HCT116 (cell line): Measurements from ENCODE around the gene PCDH1. TPM values are rescaled to one million over a fixed set of nuclear protein-coding genes. Genes with fewer than 3 reads are reported as not detected.

ENCODE experiments used
- ATAC-seq: fragments of 200-7000 bp; cut with Tn5 transposase; 2 replicates; pipeline ENCODE4 v1.9.1; 2020; ENCODE audit warnings: mild to moderate bottlenecking, moderate library complexity
- BruUV-seq: library from RNA; stranded (reverse); fragments of 400-500 nt; replicated peaks from 2 replicates; lab custom pipeline; 2021; lab: Mats Ljungman, UMichigan
- CTCF ChIA-PET: fragments of 300-600 bp; sonication (Branson Sonifier 250); formaldehyde crosslinking; loops from one replicate; lab custom pipeline; 2021; ENCODE audit warnings: antibody characterized with exemption; lab: Charles Lee
- POLR2A ChIA-PET: fragments of 300-600, 350-600 bp; sonication (Branson Sonifier 250); formaldehyde crosslinking; loops from one replicate; lab custom pipeline; 2021; ENCODE audit warnings: antibody characterized with exemption; lab: Charles Lee
- RAD21 ChIA-PET, 2 experiments: fragments of 300-600 bp; sonication (Branson Sonifier 250); formaldehyde crosslinking; loops; one replicate each; lab custom pipeline; 2023; ENCODE audit warnings: low total read pairs in 2 of 2; ENCODE audit not compliant: uncharacterized antibody in 2 of 2, unreplicated experiment in 2 of 2, low non-redundant PET in 1 of 2; lab: Charles Lee
- DNase-seq: peaks from one replicate; pipeline ENCODE4 v3.0.0-alpha.2; 2010; ENCODE audit warnings: low read depth, low spot score
- H2AFZ ChIP-seq: fragments of 200-600 bp; shearing (Covaris generic), sonication (generic); 2 replicates; pipeline ENCODE4 v1.6.1; 2017; ENCODE audit warnings: low read depth, mixed run types, mixed read lengths, antibody characterized with exemption, low read length; ENCODE audit not compliant: poor library complexity, severe bottlenecking
- H3K27ac ChIP-seq: 2 replicates; pipeline ENCODE4 v1.5.1; 2012; ENCODE audit warnings: low read depth, low read length
- H3K27me3 ChIP-seq: fragments of 200-600 bp; sonication (generic); 2 replicates; pipeline ENCODE4 v1.6.1; 2016; ENCODE audit warnings: mixed run types, low read length, mixed read lengths; ENCODE audit not compliant: insufficient read depth
- H3K36me3 ChIP-seq, 2 experiments: fragments of 200-500 bp in 1 of 2; fragments of 200-600 bp in 1 of 2; sonication (Bioruptor generic) in 1 of 2; sonication (generic) in 1 of 2; 2 replicates each; pipeline versions ENCODE4 v1.5.1 to v1.6.1; 2014 to 2016; ENCODE audit warnings: low read length in 2 of 2, inconsistent platforms in 1 of 2, mixed read lengths in 1 of 2, mixed run types in 1 of 2; ENCODE audit not compliant: insufficient read depth in 2 of 2, control insufficient read depth in 1 of 2
- H3K4me1 ChIP-seq, 2 experiments: fragments of 200-600 bp in 1 of 2; sonication (generic) in 1 of 2; 2 replicates each; pipeline versions ENCODE4 v1.5.1 to v1.6.1; 2012 to 2017; ENCODE audit warnings: low read length in 2 of 2, inconsistent platforms in 1 of 2, mild to moderate bottlenecking in 1 of 2, mixed read lengths in 1 of 2, mixed run types in 1 of 2, moderate library complexity in 1 of 2; ENCODE audit not compliant: insufficient read depth in 2 of 2, control insufficient read depth in 1 of 2
- H3K4me2 ChIP-seq: fragments of 200-600 bp; sonication (generic); 2 replicates; pipeline ENCODE4 v1.6.1; 2017; ENCODE audit warnings: mixed run types, low read length, mixed read lengths
- H3K4me3 ChIP-seq, 2 experiments: fragments of 200-600 bp in 1 of 2; sonication (generic) in 1 of 2; replicated peaks in 1 of 2; 2 replicates each; pipeline ENCODE4 v1.5.1; 2011 to 2016; ENCODE audit warnings: low read length in 2 of 2, control low read depth in 1 of 2, low read depth in 1 of 2, mild to moderate bottlenecking in 1 of 2, mixed read lengths in 1 of 2, mixed run types in 1 of 2
- H3K79me2 ChIP-seq: fragments of 200-600 bp; sonication (generic); 2 replicates; pipeline ENCODE4 v1.6.1; 2017; ENCODE audit warnings: mild to moderate bottlenecking, mixed run types, low read length, moderate library complexity, mixed read lengths; ENCODE audit not compliant: insufficient read depth
- H3K9ac ChIP-seq: fragments of 200-600 bp; sonication (generic); 2 replicates; pipeline ENCODE4 v1.6.1; 2016; ENCODE audit warnings: low read length, mixed read lengths
- H3K9me2 ChIP-seq: fragments of 200-600 bp; sonication (generic), shearing (Covaris generic); 2 replicates; pipeline ENCODE4 v1.6.1; 2017; ENCODE audit warnings: mixed run types, mild to moderate bottlenecking, moderate library complexity; ENCODE audit not compliant: insufficient read depth
- H3K9me3 ChIP-seq, 2 experiments: fragments of 200-500 bp in 1 of 2; fragments of 200-600 bp in 1 of 2; sonication (Bioruptor generic) in 1 of 2; sonication (generic) in 1 of 2; 2 replicates each; pipeline ENCODE4 v1.6.1; 2014 to 2017; ENCODE audit warnings: low read length in 2 of 2, mixed read lengths in 2 of 2, inconsistent platforms in 1 of 2, low read depth in 1 of 2, mild to moderate bottlenecking in 1 of 2, mixed run types in 1 of 2, moderate library complexity in 1 of 2; ENCODE audit not compliant: control insufficient read depth in 1 of 2, insufficient read depth in 1 of 2
- H4K20me1 ChIP-seq: fragments of 200-600 bp; sonication (generic), shearing (Covaris generic); 2 replicates; pipeline ENCODE4 v1.6.1; 2017; ENCODE audit warnings: mixed run types, mild to moderate bottlenecking, moderate library complexity; ENCODE audit not compliant: insufficient read depth
- CBX3 ChIP-seq: IDR thresholded peaks from 2 replicates; pipeline ENCODE4 v1.6.1; 2012; ENCODE audit warnings: low read depth
- EGR1 ChIP-seq: IDR thresholded peaks from 2 replicates; pipeline ENCODE4 v1.6.1; 2012; ENCODE audit warnings: low read depth
- EZH2 ChIP-seq: fragments of 200-600 bp; sonication (generic); IDR thresholded peaks from 2 replicates; pipeline ENCODE4 v1.6.1; 2017; ENCODE audit warnings: antibody characterized with exemption, mixed run types
- JUND ChIP-seq: IDR thresholded peaks from 2 replicates; pipeline ENCODE4 v1.6.1; 2012
- MAX ChIP-seq: IDR thresholded peaks from 2 replicates; pipeline ENCODE4 v1.6.1; 2012
- POLR2A ChIP-seq: IDR thresholded peaks from 2 replicates; pipeline ENCODE4 v1.7.0; 2011; ENCODE audit warnings: borderline replicate concordance; ENCODE audit not compliant: insufficient read depth, insufficient read length; ENCODE audit errors: extremely low read depth
- POLR2AphosphoS5 ChIP-seq: IDR thresholded peaks from 2 replicates; pipeline ENCODE4 v1.6.1; 2011; ENCODE audit warnings: mild to moderate bottlenecking, low read depth, low read length, moderate library complexity
- SIN3A ChIP-seq: IDR thresholded peaks from 2 replicates; pipeline ENCODE4 v1.6.1; 2012; ENCODE audit warnings: low read depth
- SP1 ChIP-seq: IDR thresholded peaks from 2 replicates; pipeline ENCODE4 v1.6.1; 2012; ENCODE audit warnings: low read depth
- SRF ChIP-seq: IDR thresholded peaks from 2 replicates; pipeline ENCODE4 v1.6.1; 2012; ENCODE audit warnings: low read depth
- ZBTB33 ChIP-seq: IDR thresholded peaks from 2 replicates; pipeline ENCODE4 v1.6.1; 2011; ENCODE audit warnings: mild to moderate bottlenecking, low read length, moderate library complexity; ENCODE audit not compliant: insufficient replicate concordance; ENCODE audit errors: extremely low read depth
- ZFX ChIP-seq: fragments of 450-650 bp; IDR thresholded peaks from 2 replicates; pipeline ENCODE4 v1.6.1; 2017
- intact Hi-C: fragments of 100-400 bp; cut with micrococcal nuclease; formaldehyde crosslinking; loops from 2 replicates; pipeline ENCODE4 v1.10.0; 2022
- total RNA-seq: library from RNA; stranded (reverse); gene quantifications from one replicate; pipeline ENCODE4 v1.2.1, GENCODE V29; 2021; ENCODE audit not compliant: unreplicated experiment
- TF ChIP-seq, protein P1 (sequence below): IDR thresholded peaks from 2 replicates; pipeline ENCODE4 v1.6.1; 2012

Gene PCDH1
- total RNA-seq, 1 experiment from 2014 or later, result 24.2 TPM

DNA sequence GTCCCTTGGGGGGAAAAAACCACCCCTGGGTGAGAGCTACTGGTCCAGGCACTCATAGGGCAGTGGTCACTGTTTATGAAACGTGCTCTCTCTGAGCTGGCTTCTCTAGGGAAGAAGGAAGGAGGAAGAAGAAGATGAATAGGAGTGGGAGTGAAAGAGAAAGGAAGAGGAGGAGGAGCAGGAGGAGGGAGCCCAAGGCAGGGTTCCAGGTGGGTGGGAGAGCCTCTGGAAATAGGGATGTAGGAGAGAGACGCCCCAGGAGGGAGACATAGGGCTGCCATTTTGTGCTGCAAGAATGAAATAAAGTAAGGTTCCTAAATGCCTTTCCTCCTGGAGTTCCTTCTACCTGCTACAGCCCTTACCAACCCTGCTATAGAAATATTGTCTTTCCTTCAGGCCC lies 65.7 kb downstream of the PCDH1 start:
- Histone ChIP-seq H3K27me3 (0 out of 2 replicates have a peak, but pooled peaks cover 5% of the 10 kb centered on the region), H3K4me1 (no peaks in the 10 kb centered on the region; a peak in 1 of 4 replicates), H3K36me3 (no peaks in the 10 kb centered on the region), H3K27ac (no peak overlapping the region), H3K4me2 (no peak overlapping the region), H3K79me2 (no peaks in the 10 kb centered on the region), H3K9me2 (no peaks in the 10 kb centered on the region), H3K9me3 (no peaks in the 10 kb centered on the region), H4K20me1 (no peaks in the 10 kb centered on the region), H2AFZ (no peak overlapping the region), H3K9ac (no peak overlapping the region), H3K4me3 (no peak overlapping the region)
- DNase-seq (no peak), ATAC-seq (no peak)
- TF ChIP-seq, protein P1, sequence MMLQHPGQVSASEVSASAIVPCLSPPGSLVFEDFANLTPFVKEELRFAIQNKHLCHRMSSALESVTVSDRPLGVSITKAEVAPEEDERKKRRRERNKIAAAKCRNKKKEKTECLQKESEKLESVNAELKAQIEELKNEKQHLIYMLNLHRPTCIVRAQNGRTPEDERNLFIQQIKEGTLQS, result no peak
- TF ChIP-seq POLR2AphosphoS5 (no peak), ZBTB33 (no peak), JUND (no peak), EZH2 (no peak), SRF (no peak), SP1 (no peak), ZFX (no peak), CBX3 (no peak), MAX (no peak), SIN3A (no peak), POLR2A (no peak), EGR1 (no peak)
- RAD21 ChIA-PET, result interaction anchor here in 1 of 2 experiments (0.7 kb wide), 1 partner anchor 38 kb away, joined by 3 read pairs; no protein-coding TSS in a partner anchor
- no TSS peak for BruUV-seq
- POLR2A ChIA-PET, result no interaction called here
- intact Hi-C loops, result no loop called here
- CTCF ChIA-PET, result interaction anchor here (1.0 to 2.3 kb wide), 2 partner anchors 9 to 27 kb away, joined by 6 read pairs; no protein-coding TSS in a partner anchor
